ENCODE measurements around the gene SEZ6L.

GRCh38 chr22:26283330-26283729 is 114.1 kb downstream of the SEZ6L start:
- no peak for TF ChIP-seq CTCF (IDR thresholded peaks at IDR 0.05; ENCODE audit: insufficient read depth, low read length)
- no peak for TF ChIP-seq POLR2AphosphoS5 (IDR thresholded peaks at IDR 0.05; ENCODE audit: low read depth)
- TF ChIP-seq REST (IDR thresholded peaks at IDR 0.05; ENCODE audit: insufficient replicate concordance, low read depth), result no peak
